ENCODE measurements around the gene DPH5.

Gene DPH5

DNA sequence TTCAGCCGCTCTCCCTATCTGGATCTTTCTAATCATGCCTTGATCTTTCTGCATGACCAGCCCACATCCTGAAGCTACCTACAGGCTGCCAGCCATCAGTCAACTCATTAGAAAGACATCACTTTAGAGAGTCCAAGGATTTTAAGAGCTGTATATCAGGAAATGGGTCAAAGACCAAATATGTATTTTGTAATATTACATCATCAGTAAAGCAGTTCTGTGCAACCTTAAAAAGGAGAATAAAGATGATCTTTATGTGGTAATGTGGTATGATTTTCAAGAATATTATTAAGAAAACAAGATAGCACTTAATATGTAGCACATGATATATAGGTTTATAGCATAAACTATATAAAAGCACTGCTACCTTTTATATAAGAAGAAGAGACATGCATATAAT, 82.1 kb downstream of the DPH5 start:
- DNase-seq, result no peak

DNA sequence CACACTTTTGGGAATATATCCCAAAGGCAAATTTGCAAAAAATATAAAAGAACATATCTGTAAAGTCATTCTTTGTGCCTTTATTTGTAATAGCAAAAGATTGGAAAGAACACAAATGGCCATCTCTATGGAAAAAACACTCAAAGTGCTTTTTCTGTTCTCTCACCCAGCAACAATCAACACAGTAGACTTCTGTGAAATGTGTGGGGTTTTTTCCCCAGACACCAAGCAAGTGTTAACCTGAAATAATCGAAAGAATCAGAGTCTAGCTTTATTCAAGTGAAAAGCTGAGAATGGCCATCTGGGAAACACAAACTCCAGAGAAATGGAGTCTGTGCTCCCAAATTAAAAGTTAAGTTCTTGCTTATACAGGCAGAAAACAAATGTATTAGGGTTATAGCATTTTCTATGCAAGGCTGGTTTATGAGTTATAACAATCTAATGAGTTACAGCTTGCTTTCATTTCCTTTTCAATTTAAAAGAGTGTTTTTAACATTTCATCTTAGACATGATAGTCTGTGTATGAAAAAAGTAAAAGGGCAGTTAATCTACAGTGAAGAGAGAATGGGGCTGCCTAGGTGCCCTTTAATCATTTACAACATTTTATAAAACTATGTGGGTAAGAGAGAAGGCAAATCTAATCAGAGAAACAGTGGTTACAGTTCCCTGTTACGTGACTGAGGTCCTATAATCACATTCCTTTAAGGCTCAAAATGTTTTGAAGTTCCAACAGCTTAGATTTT, 83.1 kb downstream of the DPH5 start:
- DNase-seq, result no peak

DNA sequence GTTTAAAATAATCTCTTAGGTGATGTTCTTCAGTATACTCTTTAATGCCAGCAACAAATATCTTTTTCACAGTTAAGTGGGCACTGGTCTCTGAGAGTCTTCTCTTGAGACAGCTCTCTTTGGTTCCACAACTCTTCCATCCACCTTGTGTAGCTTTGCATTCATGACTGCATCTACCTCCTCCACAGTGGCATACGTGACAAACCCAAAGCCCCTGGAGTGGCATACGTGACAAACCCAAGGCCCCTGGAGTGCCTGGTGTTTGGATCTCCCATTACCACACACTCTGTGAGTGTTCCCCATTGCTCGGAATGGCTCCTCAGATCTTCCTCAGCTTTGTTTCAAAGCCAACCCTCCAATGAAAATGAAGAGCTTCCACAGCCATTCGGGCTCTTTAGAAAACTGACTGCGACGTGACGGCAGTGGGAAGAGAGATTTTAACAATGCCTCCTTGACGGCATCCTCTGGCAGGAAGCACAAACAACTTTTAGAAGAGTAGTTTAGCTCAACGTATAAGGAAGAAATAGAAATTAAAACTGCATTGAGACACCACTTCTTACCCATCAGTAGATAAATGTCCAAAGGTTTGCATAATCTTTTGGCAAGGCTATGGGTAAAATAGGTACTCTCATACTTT, 83.9 kb downstream of the DPH5 start:
- DNase-seq, result no peak

DNA sequence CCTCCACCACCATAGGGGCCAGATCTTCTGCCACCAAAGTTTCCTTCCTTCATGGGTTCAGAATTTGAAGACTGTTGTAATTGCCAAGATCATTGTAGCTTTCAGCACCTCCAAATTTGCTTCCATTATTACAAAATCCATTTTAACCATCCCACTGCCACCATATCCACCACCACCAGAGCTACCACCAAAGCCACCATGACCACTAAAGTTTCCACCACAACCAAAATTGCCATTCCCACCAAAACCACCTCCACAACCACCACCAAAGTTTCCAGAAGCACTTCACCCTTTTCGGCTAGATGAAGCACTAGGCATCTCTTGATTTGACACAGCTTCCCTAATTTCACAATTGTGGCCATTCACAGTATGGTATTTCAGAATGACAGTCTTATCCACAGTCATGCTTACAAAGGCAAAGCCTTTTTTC, 84.5 kb downstream of the DPH5 start:
- DNase-seq, result no peak
